OCI-LY7 (cell line): ENCODE measurements around the gene ACAA2. TPM values are rescaled to one million over a fixed set of nuclear protein-coding genes. Genes with fewer than 3 reads are reported as not detected.
"Not testable (repeated sequence)": the region's sequence is repeated elsewhere in the genome, so short reads cannot be mapped to it uniquely, and the experiment has no call there.

Experiments
- BruUV-seq: library from RNA; stranded (reverse); fragments of 400-500 nt; replicated peaks from 2 replicates; lab custom pipeline; 2021; lab: Mats Ljungman, UMichigan
- CTCF ChIA-PET: fragments of 300-600 bp; sonication (Branson Sonifier 250); formaldehyde crosslinking; loops from one replicate; lab custom pipeline; 2022; ENCODE audit warnings: antibody characterized with exemption; ENCODE audit not compliant: unreplicated experiment; lab: Charles Lee
- POLR2A ChIA-PET: fragments of 300-600 bp; sonication (Branson Sonifier 250); formaldehyde crosslinking; loops from one replicate; lab custom pipeline; 2022; ENCODE audit warnings: antibody characterized with exemption; lab: Charles Lee
- DNase-seq: peaks from one replicate; pipeline ENCODE4 v3.0.0-alpha.2; 2015; ENCODE audit warnings: low spot score
- H2AFZ ChIP-seq: fragments of 200-600 bp; sonication (generic), shearing (Covaris generic); 2 replicates; pipeline ENCODE4 v1.6.1; 2014; ENCODE audit warnings: mild to moderate bottlenecking, antibody characterized with exemption, low read length, moderate library complexity
- H3K27ac ChIP-seq: fragments of 200-600 bp; sonication (generic); 2 replicates; pipeline ENCODE4 v1.5.1; 2014; ENCODE audit warnings: mixed run types, low read depth, mild to moderate bottlenecking, moderate library complexity, low read length, inconsistent platforms; ENCODE audit not compliant: poor library complexity, severe bottlenecking
- H3K36me3 ChIP-seq: fragments of 200-600 bp; sonication (generic); 2 replicates; pipeline ENCODE4 v1.6.1; 2014; ENCODE audit warnings: mild to moderate bottlenecking, antibody characterized with exemption, low read length, moderate library complexity, mixed read lengths; ENCODE audit not compliant: insufficient read depth
- H3K4me1 ChIP-seq: fragments of 200-600 bp; sonication (generic); 2 replicates; pipeline ENCODE4 v1.5.1; 2014; ENCODE audit warnings: mild to moderate bottlenecking, low read length; ENCODE audit not compliant: insufficient read depth, poor library complexity, severe bottlenecking
- H3K4me2 ChIP-seq: fragments of 200-600 bp; sonication (generic); 2 replicates; pipeline ENCODE4 v1.6.1; 2014; ENCODE audit warnings: mild to moderate bottlenecking, low read length
- H3K4me3 ChIP-seq: fragments of 200-600 bp; sonication (generic); 2 replicates; pipeline ENCODE4 v1.5.1; 2014; ENCODE audit warnings: mild to moderate bottlenecking, low read depth, low read length; ENCODE audit not compliant: poor library complexity, severe bottlenecking
- H3K79me2 ChIP-seq: fragments of 200-600 bp; sonication (generic); 2 replicates; pipeline ENCODE4 v1.6.1; 2016; ENCODE audit warnings: low read depth, mild to moderate bottlenecking, low read length, moderate library complexity, mixed read lengths; ENCODE audit not compliant: insufficient read depth
- H3K9me2 ChIP-seq: fragments of 200-600 bp; sonication (generic); 2 replicates; pipeline ENCODE4 v1.6.1; 2016; ENCODE audit warnings: mild to moderate bottlenecking, low read length, mixed read lengths; ENCODE audit not compliant: insufficient read depth
- H3K9me3 ChIP-seq: fragments of 200-600 bp; sonication (generic); 2 replicates; pipeline ENCODE4 v1.6.1; 2014; ENCODE audit warnings: mild to moderate bottlenecking, mixed run types, low read length, mixed read lengths
- H4K20me1 ChIP-seq: fragments of 200-600 bp; sonication (generic); 2 replicates; pipeline ENCODE4 v1.6.1; 2014; ENCODE audit warnings: mild to moderate bottlenecking, antibody characterized with exemption, low read length, moderate library complexity, mixed read lengths; ENCODE audit not compliant: insufficient read depth
- EZH2phosphoT487 ChIP-seq: fragments of 200-600 bp; sonication (generic); IDR thresholded peaks from 2 replicates; pipeline ENCODE4 v1.6.1; 2018; ENCODE audit warnings: low read depth, borderline replicate concordance, mild to moderate bottlenecking, mixed run types, antibody characterized with exemption, low read length, moderate library complexity, mixed read lengths
- intact Hi-C: fragments of 100-400 bp; cut with micrococcal nuclease; formaldehyde crosslinking; loops from one replicate; pipeline ENCODE4 v1.10.0; 2022; ENCODE audit not compliant: unreplicated experiment
- total RNA-seq, 2 experiments: library from RNA; depleted of rRNA in 1 of 2; stranded (reverse); fragments of >200 nt in 1 of 2; shearing (Covaris generic) in 1 of 2; gene quantifications; 2 replicates each; pipeline ENCODE4 v1.2.3, GENCODE V29; 2014 to 2022
- TF ChIP-seq, protein P1 (sequence below): fragments of 200-600 bp; sonication (generic); conservative IDR thresholded peaks from 2 replicates; pipeline ENCODE4 v1.5.1; 2014; ENCODE audit warnings: mild to moderate bottlenecking, antibody characterized with exemption, low read length, moderate library complexity, mixed read lengths

Gene ACAA2
- total RNA-seq, 2 experiments from 2014 or later, result 30.8 to 54.4 TPM

DNA sequence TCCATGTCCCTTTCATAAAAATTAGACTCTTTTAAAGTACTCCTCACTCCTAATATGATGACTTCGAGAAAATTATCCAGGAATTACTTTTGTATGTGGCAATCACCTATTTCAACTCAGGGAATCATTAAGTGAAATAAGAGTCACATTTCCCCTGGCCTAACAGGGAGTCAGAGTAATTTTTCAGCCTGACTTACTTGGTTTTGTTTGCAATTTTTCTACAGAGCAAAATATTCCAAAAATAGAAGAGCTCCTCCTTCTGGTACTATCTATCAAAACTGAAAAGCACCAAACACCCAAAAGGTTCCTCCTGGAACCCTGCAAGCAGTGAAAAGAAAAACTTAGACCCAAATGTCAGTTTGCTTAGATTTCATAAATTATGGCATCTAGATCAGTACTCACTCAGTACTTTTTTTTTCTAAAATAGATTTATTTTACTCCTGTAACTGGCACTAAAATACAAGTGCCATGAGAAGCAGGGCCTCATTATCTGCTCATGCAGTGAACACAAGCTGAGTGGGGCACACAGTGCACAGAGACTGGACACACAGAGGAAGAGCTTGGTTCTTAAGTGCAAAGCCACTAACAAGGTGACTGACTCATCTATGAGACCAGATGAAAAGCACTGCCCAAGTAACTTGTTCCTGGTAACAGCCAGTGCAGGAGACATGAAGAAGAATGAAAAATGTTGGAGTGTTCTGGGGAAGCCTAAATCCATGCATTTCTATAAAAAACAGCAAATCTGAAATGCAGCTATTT lies 28.7 kb downstream of the ACAA2 start:
- Histone ChIP-seq H4K20me1 (no peaks in the 10 kb centered on the region), H2AFZ (no peak overlapping the region), H3K4me2 (no peak overlapping the region), H3K4me3 (no peak overlapping the region), H3K27ac (no peak overlapping the region), H3K9me3 (no peaks in the 10 kb centered on the region), H3K4me1 (peaks cover 19% of the 10 kb centered on the region), H3K9me2 (no peaks in the 10 kb centered on the region), H3K79me2 (no peaks in the 10 kb centered on the region), H3K36me3 (peaks cover 55% of the 10 kb centered on the region)
- intact Hi-C loops, result no loop called here
- POLR2A ChIA-PET, result no interaction called here
- DNase-seq, result no peak
- CTCF ChIA-PET, result no interaction called here
- no TSS peak for BruUV-seq
- TF ChIP-seq, protein P1, sequence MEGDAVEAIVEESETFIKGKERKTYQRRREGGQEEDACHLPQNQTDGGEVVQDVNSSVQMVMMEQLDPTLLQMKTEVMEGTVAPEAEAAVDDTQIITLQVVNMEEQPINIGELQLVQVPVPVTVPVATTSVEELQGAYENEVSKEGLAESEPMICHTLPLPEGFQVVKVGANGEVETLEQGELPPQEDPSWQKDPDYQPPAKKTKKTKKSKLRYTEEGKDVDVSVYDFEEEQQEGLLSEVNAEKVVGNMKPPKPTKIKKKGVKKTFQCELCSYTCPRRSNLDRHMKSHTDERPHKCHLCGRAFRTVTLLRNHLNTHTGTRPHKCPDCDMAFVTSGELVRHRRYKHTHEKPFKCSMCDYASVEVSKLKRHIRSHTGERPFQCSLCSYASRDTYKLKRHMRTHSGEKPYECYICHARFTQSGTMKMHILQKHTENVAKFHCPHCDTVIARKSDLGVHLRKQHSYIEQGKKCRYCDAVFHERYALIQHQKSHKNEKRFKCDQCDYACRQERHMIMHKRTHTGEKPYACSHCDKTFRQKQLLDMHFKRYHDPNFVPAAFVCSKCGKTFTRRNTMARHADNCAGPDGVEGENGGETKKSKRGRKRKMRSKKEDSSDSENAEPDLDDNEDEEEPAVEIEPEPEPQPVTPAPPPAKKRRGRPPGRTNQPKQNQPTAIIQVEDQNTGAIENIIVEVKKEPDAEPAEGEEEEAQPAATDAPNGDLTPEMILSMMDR, result 0 out of 2 replicates have a peak, but pooled peaks have one; percentile 20
- no peak for TF ChIP-seq EZH2phosphoT487

DNA sequence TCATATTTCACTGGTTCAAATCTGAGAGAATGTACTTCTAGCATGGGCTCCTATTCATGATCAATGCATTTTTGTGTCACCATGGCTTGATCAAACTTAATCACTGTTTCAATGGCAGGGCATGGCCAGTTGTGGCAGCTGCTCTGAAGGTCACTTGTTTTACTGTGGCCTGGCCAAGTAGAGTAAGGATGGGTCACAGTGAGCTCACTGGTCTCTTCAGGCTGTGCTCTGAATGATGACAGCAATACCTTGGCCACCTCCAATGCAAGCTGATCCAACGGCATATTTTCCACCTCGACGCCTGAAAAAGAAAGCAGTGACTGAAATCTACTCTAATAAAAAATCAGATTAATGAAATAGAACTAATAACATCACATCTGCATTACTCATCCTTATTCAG lies 29.7 kb downstream of the ACAA2 start:
- H2AFZ ChIP-seq, H3K27ac ChIP-seq, H3K79me2 ChIP-seq, H3K9me2 ChIP-seq, DNase-seq, BruUV-seq, intact Hi-C loops, POLR2A ChIA-PET, CTCF ChIA-PET, H3K4me2 ChIP-seq, H3K4me3 ChIP-seq, H3K9me3 ChIP-seq, H4K20me1 ChIP-seq: not testable (repeated sequence)
- H3K4me1 ChIP-seq, result peaks cover 19% of the 10 kb centered on the region
- H3K36me3 ChIP-seq, result peaks cover 47% of the 10 kb centered on the region

DNA sequence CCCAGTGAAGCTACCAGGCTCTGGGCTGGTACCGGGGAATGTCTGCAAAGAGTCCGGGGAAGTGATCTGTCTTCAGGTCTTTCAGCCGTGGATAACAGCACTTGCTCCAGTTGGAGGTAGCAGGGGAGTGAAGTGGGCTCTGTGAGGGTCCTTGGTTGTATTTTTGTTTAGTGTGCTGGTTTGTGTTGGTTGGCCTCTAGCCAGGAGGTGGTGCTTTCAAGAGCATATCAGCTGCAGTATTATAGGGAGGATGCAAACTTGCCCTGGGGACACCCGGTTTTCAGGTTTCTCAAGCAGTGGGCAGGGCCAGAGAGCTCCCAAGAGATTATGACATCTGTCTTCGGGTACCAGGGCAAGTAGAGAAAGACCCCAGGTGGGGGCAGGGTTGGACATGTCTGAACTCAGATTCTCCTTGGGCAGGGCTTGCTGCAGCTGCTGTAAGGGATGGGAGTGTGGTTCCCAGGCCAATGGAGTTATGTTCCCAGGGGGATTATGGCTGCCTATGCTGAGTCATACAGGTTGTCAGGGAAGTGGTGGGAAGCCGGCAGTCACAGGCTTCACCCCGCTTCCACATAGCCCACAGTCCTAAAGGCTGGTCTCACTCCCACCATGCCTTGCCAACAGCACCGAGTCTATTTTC lies 34.4 kb downstream of the ACAA2 start:
- Histone ChIP-seq H3K79me2 (no peaks in the 10 kb centered on the region), H3K36me3 (peaks cover 18% of the 10 kb centered on the region; the same call in 1 of the 2 replicates), H3K9me3 (no peaks in the 10 kb centered on the region), H3K9me2 (no peaks in the 10 kb centered on the region), H3K4me1 (no peaks in the 10 kb centered on the region), H3K4me3 (no peak overlapping the region), H2AFZ (no peak overlapping the region), H3K4me2 (no peak overlapping the region), H4K20me1 (no peaks in the 10 kb centered on the region), H3K27ac (no peak overlapping the region)
- intact Hi-C loops, result no loop called here
- no TSS peak for BruUV-seq
- DNase-seq, result peak; percentile 8
- CTCF ChIA-PET, result no interaction called here
- POLR2A ChIA-PET, result no interaction called here
- TF ChIP-seq, protein P1, result no peak
- no peak for TF ChIP-seq EZH2phosphoT487
